Measurements from ENCODE around the gene FARP2. TPM values are rescaled to one million over a fixed set of nuclear protein-coding genes. Genes with fewer than 3 reads are reported as not detected.
A peak's percentile ranks its signal among the peaks of the same experiment; 100 is the strongest.
"Not testable (repeated sequence)": the region's sequence is repeated elsewhere in the genome, so short reads cannot be mapped to it uniquely, and the experiment has no call there.

Gene FARP2
- total and polyA plus RNA-seq, 4 donors: 37.5 to 67.3 (median 52.1) TPM

GRCh38 chr2:241443486-241444223, 87.6 kb downstream of the FARP2 start:
- no peaks in the 10 kb centered on the region for H3K9me3 ChIP-seq (ENCODE audit: control insufficient read depth, insufficient read depth, low read length)
- DNase-seq (ENCODE audit: low read depth in 4 of 6, low spot score in 6 of 6): peak in 1 of 6 donors; percentile 12
- peaks cover 7% of the 10 kb centered on the region for H3K4me1 ChIP-seq (ENCODE audit: control insufficient read depth, insufficient read depth, low read length)
- no peaks in the 10 kb centered on the region for H3K27me3 ChIP-seq (ENCODE audit: control insufficient read depth, insufficient read depth, low read length)
- H3K27ac ChIP-seq (ENCODE audit: low read depth, low read length): no peak overlapping the region
- peaks cover 53% of the 10 kb centered on the region for H3K36me3 ChIP-seq (ENCODE audit: control insufficient read depth, insufficient read depth, low read length)
- H3K4me3 ChIP-seq (ENCODE audit: low read depth, low read length): no peak overlapping the region
- 64% methylated on average over 1 of the region's 6 CpGs for WGBS (ENCODE audit: insufficient coverage)

- 79% methylated on average over 2 of the region's 2 CpGs for WGBS (ENCODE audit: insufficient coverage)
These were observed 89.3 kb downstream of the FARP2 start for GRCh38 chr2:241445426-241445825.

GRCh38 chr2:241450092-241450491, 94.0 kb downstream of the FARP2 start:
- DNase-seq (ENCODE audit: low read depth in 4 of 6, low spot score in 6 of 6); H3K27me3 ChIP-seq (ENCODE audit: control insufficient read depth, insufficient read depth, low read length); H3K27ac ChIP-seq (ENCODE audit: low read depth, low read length); H3K4me1 ChIP-seq (ENCODE audit: control insufficient read depth, insufficient read depth, low read length); H3K4me3 ChIP-seq (ENCODE audit: low read depth, low read length); H3K9me3 ChIP-seq (ENCODE audit: control insufficient read depth, insufficient read depth, low read length): not testable (repeated sequence)
- peaks cover 17% of the 10 kb centered on the region for H3K36me3 ChIP-seq (ENCODE audit: control insufficient read depth, insufficient read depth, low read length)
- 89% methylated on average over 3 of the region's 7 CpGs for WGBS (ENCODE audit: insufficient coverage)

More at GRCh38 chr2:241445426-241445825, 89.3 kb downstream of the FARP2 start:
- no peak for DNase-seq (ENCODE audit: low read depth in 4 of 6, low spot score in 6 of 6)
- H3K27ac ChIP-seq (ENCODE audit: low read depth, low read length): no peak overlapping the region
- H3K27me3 ChIP-seq (ENCODE audit: control insufficient read depth, insufficient read depth, low read length): no peaks in the 10 kb centered on the region
- peaks cover 7% of the 10 kb centered on the region for H3K4me1 ChIP-seq (ENCODE audit: control insufficient read depth, insufficient read depth, low read length)
- peaks cover 40% of the 10 kb centered on the region for H3K36me3 ChIP-seq (ENCODE audit: control insufficient read depth, insufficient read depth, low read length)
- no peak overlapping the region for H3K4me3 ChIP-seq (ENCODE audit: low read depth, low read length)
- no peaks in the 10 kb centered on the region for H3K9me3 ChIP-seq (ENCODE audit: control insufficient read depth, insufficient read depth, low read length)

- H3K9me3 ChIP-seq (ENCODE audit: control insufficient read depth, insufficient read depth, low read length): no peaks in the 10 kb centered on the region
- DNase-seq (ENCODE audit: low read depth in 4 of 6, low spot score in 6 of 6): peak in 1 of 6 donors; percentile 13
- WGBS (ENCODE audit: insufficient coverage): 75% methylated on average over 4 of the region's 10 CpGs
- H3K4me1 ChIP-seq (ENCODE audit: control insufficient read depth, insufficient read depth, low read length): no peaks in the 10 kb centered on the region
- H3K36me3 ChIP-seq (ENCODE audit: control insufficient read depth, insufficient read depth, low read length): peaks cover 14% of the 10 kb centered on the region
- H3K4me3 ChIP-seq (ENCODE audit: low read depth, low read length): no peak overlapping the region
- no peaks in the 10 kb centered on the region for H3K27me3 ChIP-seq (ENCODE audit: control insufficient read depth, insufficient read depth, low read length)
- H3K27ac ChIP-seq (ENCODE audit: low read depth, low read length): no peak overlapping the region
These were observed 95.9 kb downstream of the FARP2 start for GRCh38 chr2:241451840-241452506.

- H3K36me3 ChIP-seq (ENCODE audit: control insufficient read depth, insufficient read depth, low read length); DNase-seq (ENCODE audit: low read depth in 4 of 6, low spot score in 6 of 6); H3K4me1 ChIP-seq (ENCODE audit: control insufficient read depth, insufficient read depth, low read length); H3K4me3 ChIP-seq (ENCODE audit: low read depth, low read length); H3K27ac ChIP-seq (ENCODE audit: low read depth, low read length); H3K9me3 ChIP-seq (ENCODE audit: control insufficient read depth, insufficient read depth, low read length); H3K27me3 ChIP-seq (ENCODE audit: control insufficient read depth, insufficient read depth, low read length): not testable (repeated sequence)
- WGBS (ENCODE audit: insufficient coverage): 93% methylated on average over 7 of the region's 9 CpGs
These were observed 97.8 kb downstream of the FARP2 start for GRCh38 chr2:241453919-241454318.

GRCh38 chr2:241454837-241455485, 98.9 kb downstream of the FARP2 start:
- no peaks in the 10 kb centered on the region for H3K9me3 ChIP-seq (ENCODE audit: control insufficient read depth, insufficient read depth, low read length)
- no peaks in the 10 kb centered on the region for H3K4me1 ChIP-seq (ENCODE audit: control insufficient read depth, insufficient read depth, low read length)
- no peak overlapping the region for H3K27ac ChIP-seq (ENCODE audit: low read depth, low read length)
- H3K27me3 ChIP-seq (ENCODE audit: control insufficient read depth, insufficient read depth, low read length): no peaks in the 10 kb centered on the region
- 78% methylated on average over 1 of the region's 3 CpGs for WGBS (ENCODE audit: insufficient coverage)
- no peak overlapping the region for H3K4me3 ChIP-seq (ENCODE audit: low read depth, low read length)
- H3K36me3 ChIP-seq (ENCODE audit: control insufficient read depth, insufficient read depth, low read length): peaks cover 12% of the 10 kb centered on the region
- no peak for DNase-seq (ENCODE audit: low read depth in 4 of 6, low spot score in 6 of 6)

- no peak for DNase-seq (ENCODE audit: low read depth in 4 of 6, low spot score in 6 of 6)
- Histone ChIP-seq H3K27ac (ENCODE audit: low read depth, low read length) (no peak overlapping the region), H3K27me3 (ENCODE audit: control insufficient read depth, insufficient read depth, low read length) (no peaks in the 10 kb centered on the region), H3K4me3 (ENCODE audit: low read depth, low read length) (no peak overlapping the region), H3K9me3 (ENCODE audit: control insufficient read depth, insufficient read depth, low read length) (no peaks in the 10 kb centered on the region), H3K36me3 (ENCODE audit: control insufficient read depth, insufficient read depth, low read length) (peaks cover 17% of the 10 kb centered on the region), H3K4me1 (ENCODE audit: control insufficient read depth, insufficient read depth, low read length) (no peaks in the 10 kb centered on the region)
- 69% methylated on average over 7 of the region's 11 CpGs for WGBS (ENCODE audit: insufficient coverage)
These were observed 100.5 kb downstream of the FARP2 start for GRCh38 chr2:241456546-241456945.

- H3K27ac ChIP-seq (ENCODE audit: low read depth, low read length): no peak overlapping the region
- H3K27me3 ChIP-seq (ENCODE audit: control insufficient read depth, insufficient read depth, low read length): no peaks in the 10 kb centered on the region
- WGBS (ENCODE audit: insufficient coverage): 93% methylated on average over 5 of the region's 5 CpGs
- no peaks in the 10 kb centered on the region for H3K9me3 ChIP-seq (ENCODE audit: control insufficient read depth, insufficient read depth, low read length)
- H3K4me3 ChIP-seq (ENCODE audit: low read depth, low read length): no peak overlapping the region
- H3K4me1 ChIP-seq (ENCODE audit: control insufficient read depth, insufficient read depth, low read length): no peaks in the 10 kb centered on the region
- no peak for DNase-seq (ENCODE audit: low read depth in 4 of 6, low spot score in 6 of 6)
- H3K36me3 ChIP-seq (ENCODE audit: control insufficient read depth, insufficient read depth, low read length): peaks cover 24% of the 10 kb centered on the region
These were observed 102.6 kb downstream of the FARP2 start for GRCh38 chr2:241458687-241459086.

- Histone ChIP-seq H3K4me1 (ENCODE audit: control insufficient read depth, insufficient read depth, low read length) (no peaks in the 10 kb centered on the region), H3K27ac (ENCODE audit: low read depth, low read length) (no peak overlapping the region), H3K27me3 (ENCODE audit: control insufficient read depth, insufficient read depth, low read length) (no peaks in the 10 kb centered on the region), H3K9me3 (ENCODE audit: control insufficient read depth, insufficient read depth, low read length) (no peaks in the 10 kb centered on the region), H3K4me3 (ENCODE audit: low read depth, low read length) (no peak overlapping the region), H3K36me3 (ENCODE audit: control insufficient read depth, insufficient read depth, low read length) (peaks cover 31% of the 10 kb centered on the region)
- WGBS (ENCODE audit: insufficient coverage): 91% methylated on average over 13 of the region's 13 CpGs
- no peak for DNase-seq (ENCODE audit: low read depth in 4 of 6, low spot score in 6 of 6)
These were observed 103.4 kb downstream of the FARP2 start for GRCh38 chr2:241459520-241459919.
